Gastroesophageal sphincter (tissue), 3 donors: ENCODE measurements around the gene CHDH.

Experiments
- CTCF ChIP-seq, 4 experiments: fragments of 200-600 bp in 2 of 4; fragments of 450-650 bp in 2 of 4; sonication (generic) in 1 of 4; IDR thresholded peaks; one replicate each; pipeline ENCODE4 v1.5.1; 2017 to 2019; ENCODE audit warnings: antibody characterized with exemption in 4 of 4, mild to moderate bottlenecking in 2 of 4, moderate library complexity in 2 of 4
- EP300 ChIP-seq: sonication (generic); formaldehyde crosslinking; IDR thresholded peaks from one replicate; pipeline ENCODE4 v1.6.1; 2017; ENCODE audit warnings: antibody characterized with exemption, mild to moderate bottlenecking
- POLR2A ChIP-seq, 2 donors: fragments of 450-650 bp; IDR thresholded peaks; one replicate each; pipeline ENCODE4 v1.6.1; 2017; ENCODE audit warnings: antibody characterized with exemption in 2 of 2, mild to moderate bottlenecking in 2 of 2, moderate library complexity in 1 of 2
- POLR2AphosphoS5 ChIP-seq: sonication (generic); formaldehyde crosslinking; IDR thresholded peaks from one replicate; pipeline ENCODE4 v1.6.1; 2017; ENCODE audit warnings: antibody characterized with exemption

GRCh38 chr3:53788038-53788437 is 58.2 kb downstream of the CHDH start:
- TF ChIP-seq CTCF (IDR thresholded peaks at IDR 0.05): no peak
- no peak for TF ChIP-seq POLR2A (IDR thresholded peaks at IDR 0.05)
- TF ChIP-seq EP300: no peak
- no peak for TF ChIP-seq POLR2AphosphoS5
